ENCODE measurements around the gene UBTD1. TPM values are rescaled to one million over a fixed set of nuclear protein-coding genes. Genes with fewer than 3 reads are reported as not detected.

UBTD1 gene
- total RNA-seq, 1 experiment from 2014 or later = 19.0 TPM

DNA sequence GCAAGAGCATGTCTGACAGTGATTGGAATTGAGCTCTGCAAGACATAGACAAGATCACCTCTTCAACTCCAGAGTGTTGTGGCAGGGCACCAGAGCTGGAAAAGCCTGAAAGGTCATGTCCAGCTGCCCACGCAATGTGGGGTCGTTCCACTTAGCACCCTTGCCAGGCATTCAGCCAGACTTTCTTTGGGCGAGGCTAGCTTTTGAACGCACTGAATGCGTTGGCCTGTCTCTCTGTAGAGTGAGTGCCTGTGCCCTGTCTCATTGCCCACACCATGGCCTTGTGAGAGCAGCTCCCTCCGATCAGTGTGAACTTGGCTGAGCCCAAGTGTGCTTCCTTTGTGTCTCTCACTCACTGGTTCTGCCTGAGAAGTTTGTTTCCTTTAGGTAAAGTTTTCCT, 23.3 kb downstream of the UBTD1 start:
- Histone ChIP-seq H3K14ac (ENCODE audit: insufficient read depth, low read length) (no peak overlapping the region), H2BK12ac (ENCODE audit: insufficient read length, low read depth, low read length) (no peak overlapping the region), H3K23ac (ENCODE audit: insufficient read length, low read depth, low read length) (no peak overlapping the region), H3K9ac (ENCODE audit: extremely low read depth, insufficient read length, low read length) (no peak overlapping the region), H3T11ph (ENCODE audit: low read length) (no peak overlapping the region), H3K9me3 (ENCODE audit: control insufficient read depth, low read depth, low read length) (no peaks in the 10 kb centered on the region), H2AFZ (ENCODE audit: low read length) (no peak overlapping the region), H3K4me1 (ENCODE audit: insufficient read depth, low read length) (peaks cover 8% of the 10 kb centered on the region; the same call in 1 of the 2 replicates), H4K5ac (ENCODE audit: insufficient read length, low read depth, low read length) (no peak overlapping the region), H3K79me2 (ENCODE audit: insufficient read depth, low read length) (no peaks in the 10 kb centered on the region), H2BK15ac (ENCODE audit: low read depth, low read length) (no peak overlapping the region), H2BK20ac (ENCODE audit: low read depth, low read length, poor library complexity, severe bottlenecking) (no peak overlapping the region), H3K27me3 (ENCODE audit: insufficient read depth, low read length) (no peaks in the 10 kb centered on the region), H3K18ac (ENCODE audit: insufficient read length, low read depth, low read length) (no peak overlapping the region), H3K56ac (ENCODE audit: insufficient read length, low read depth, low read length) (no peak overlapping the region), H2AK5ac (ENCODE audit: insufficient read length, low read length) (no peak overlapping the region), H4K8ac (replicated peaks; ENCODE audit: insufficient read length, low read depth, low read length) (no peak overlapping the region), H2BK120ac (ENCODE audit: low read depth, low read length, poor library complexity, severe bottlenecking) (no peak overlapping the region), H4K20me1 (ENCODE audit: control insufficient read depth, insufficient read depth, insufficient read length) (no peaks in the 10 kb centered on the region), H3K23me2 (ENCODE audit: insufficient read length, low read depth, low read length, poor library complexity, severe bottlenecking) (no peaks in the 10 kb centered on the region), H3K4ac (ENCODE audit: low read depth, low read length) (no peak overlapping the region), H4K91ac (ENCODE audit: insufficient read length, low read depth, low read length) (no peak overlapping the region), H2BK5ac (ENCODE audit: insufficient read length, low read length) (no peak overlapping the region), H3K4me2 (ENCODE audit: insufficient read depth, insufficient read length, low read length) (no peak overlapping the region), H3K27ac (ENCODE audit: insufficient read length, low read depth, low read length) (no peak overlapping the region), H3K79me1 (ENCODE audit: insufficient read depth, low read depth, low read length, poor library complexity, severe bottlenecking) (no peaks in the 10 kb centered on the region)
- WGBS (ENCODE audit: extremely low coverage, insufficient read length, low lambda C conversion rate) = no CpG with 5 or more reads among the region's 6 CpGs
- TF ChIP-seq, protein P1, sequence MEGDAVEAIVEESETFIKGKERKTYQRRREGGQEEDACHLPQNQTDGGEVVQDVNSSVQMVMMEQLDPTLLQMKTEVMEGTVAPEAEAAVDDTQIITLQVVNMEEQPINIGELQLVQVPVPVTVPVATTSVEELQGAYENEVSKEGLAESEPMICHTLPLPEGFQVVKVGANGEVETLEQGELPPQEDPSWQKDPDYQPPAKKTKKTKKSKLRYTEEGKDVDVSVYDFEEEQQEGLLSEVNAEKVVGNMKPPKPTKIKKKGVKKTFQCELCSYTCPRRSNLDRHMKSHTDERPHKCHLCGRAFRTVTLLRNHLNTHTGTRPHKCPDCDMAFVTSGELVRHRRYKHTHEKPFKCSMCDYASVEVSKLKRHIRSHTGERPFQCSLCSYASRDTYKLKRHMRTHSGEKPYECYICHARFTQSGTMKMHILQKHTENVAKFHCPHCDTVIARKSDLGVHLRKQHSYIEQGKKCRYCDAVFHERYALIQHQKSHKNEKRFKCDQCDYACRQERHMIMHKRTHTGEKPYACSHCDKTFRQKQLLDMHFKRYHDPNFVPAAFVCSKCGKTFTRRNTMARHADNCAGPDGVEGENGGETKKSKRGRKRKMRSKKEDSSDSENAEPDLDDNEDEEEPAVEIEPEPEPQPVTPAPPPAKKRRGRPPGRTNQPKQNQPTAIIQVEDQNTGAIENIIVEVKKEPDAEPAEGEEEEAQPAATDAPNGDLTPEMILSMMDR (conservative IDR thresholded peaks at IDR 0.05) = no peak
- no peaks in the 10 kb centered on the region for H3K27me3 Mint-ChIP-seq (ENCODE audit: low read depth)
- no peak overlapping the region for H3K4me3 Mint-ChIP-seq
- no peak for DNase-seq
- H3K9me3 Mint-ChIP-seq = peaks cover 0 to 3% of the 10 kb centered on the region in 2 experiments; a peak in 2 of 5 replicates
- H3K4me1 Mint-ChIP-seq = peaks cover 34 to 40% of the 10 kb centered on the region in 2 experiments
- H3K27ac Mint-ChIP-seq = no peak overlapping the region
- no peaks in the 10 kb centered on the region; a peak in 2 of 7 replicates for H3K36me3 Mint-ChIP-seq (ENCODE audit: insufficient read depth in 1 of 3, low read depth in 3 of 3)
